ENCODE results near the gene MRPL28.

DNA sequence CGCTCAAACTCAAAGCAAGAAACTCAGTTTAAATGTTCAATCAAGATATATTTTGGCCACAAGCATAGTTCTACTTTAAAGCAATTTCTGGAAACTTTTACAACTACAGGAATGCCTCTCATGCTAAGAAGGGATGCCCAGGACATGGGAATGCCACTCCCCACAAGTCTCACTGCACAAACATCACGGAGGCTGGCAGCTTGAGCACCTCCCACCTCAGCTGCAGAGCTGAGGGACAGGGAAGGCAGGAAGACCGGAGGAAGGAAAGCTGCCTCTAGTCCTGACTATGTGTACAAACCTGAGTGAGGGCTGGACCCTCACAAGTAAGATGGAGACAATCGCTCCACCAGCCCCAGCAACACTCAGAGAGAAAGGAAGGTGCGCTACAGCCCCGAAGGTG lies 23.1 kb downstream of the MRPL28 start:
- no peak for TF ChIP-seq POLR2AphosphoS5 (IDR thresholded peaks at IDR 0.05; ENCODE audit: low read depth, low read length)
- TF ChIP-seq, protein P1, sequence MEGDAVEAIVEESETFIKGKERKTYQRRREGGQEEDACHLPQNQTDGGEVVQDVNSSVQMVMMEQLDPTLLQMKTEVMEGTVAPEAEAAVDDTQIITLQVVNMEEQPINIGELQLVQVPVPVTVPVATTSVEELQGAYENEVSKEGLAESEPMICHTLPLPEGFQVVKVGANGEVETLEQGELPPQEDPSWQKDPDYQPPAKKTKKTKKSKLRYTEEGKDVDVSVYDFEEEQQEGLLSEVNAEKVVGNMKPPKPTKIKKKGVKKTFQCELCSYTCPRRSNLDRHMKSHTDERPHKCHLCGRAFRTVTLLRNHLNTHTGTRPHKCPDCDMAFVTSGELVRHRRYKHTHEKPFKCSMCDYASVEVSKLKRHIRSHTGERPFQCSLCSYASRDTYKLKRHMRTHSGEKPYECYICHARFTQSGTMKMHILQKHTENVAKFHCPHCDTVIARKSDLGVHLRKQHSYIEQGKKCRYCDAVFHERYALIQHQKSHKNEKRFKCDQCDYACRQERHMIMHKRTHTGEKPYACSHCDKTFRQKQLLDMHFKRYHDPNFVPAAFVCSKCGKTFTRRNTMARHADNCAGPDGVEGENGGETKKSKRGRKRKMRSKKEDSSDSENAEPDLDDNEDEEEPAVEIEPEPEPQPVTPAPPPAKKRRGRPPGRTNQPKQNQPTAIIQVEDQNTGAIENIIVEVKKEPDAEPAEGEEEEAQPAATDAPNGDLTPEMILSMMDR (IDR thresholded peaks at IDR 0.05), result no peak
